Mesothelial cell of epicardium (in vitro differentiated cells): Measurements from ENCODE around the gene NR0B2. TPM values are rescaled to one million over a fixed set of nuclear protein-coding genes. Genes with fewer than 3 reads are reported as not detected.

Experiments
- DNase-seq, 2 experiments: peaks; one replicate each; pipeline ENCODE4 v3.0.0; 2021; ENCODE audit warnings: low spot score in 2 of 2; ENCODE audit not compliant: unreplicated experiment in 2 of 2
- H3K27ac Mint-ChIP-seq: 2 replicates; pipeline ENCODE4 v1.8.0; 2021; ENCODE audit warnings: mixed read lengths
- H3K27me3 Mint-ChIP-seq: 2 replicates; pipeline ENCODE4 v1.8.0; 2021; ENCODE audit warnings: low read depth, mixed read lengths
- H3K36me3 Mint-ChIP-seq: 2 replicates; pipeline ENCODE4 v1.8.0; 2021; ENCODE audit warnings: mixed read lengths
- H3K4me1 Mint-ChIP-seq: 2 replicates; pipeline ENCODE4 v1.8.0; 2021; ENCODE audit warnings: mixed read lengths
- H3K4me3 Mint-ChIP-seq: 2 replicates; pipeline ENCODE4 v1.8.0; 2021; ENCODE audit warnings: mild to moderate bottlenecking, moderate library complexity, mixed read lengths
- H3K9me3 Mint-ChIP-seq: 2 replicates; pipeline ENCODE4 v1.8.0; 2021; ENCODE audit warnings: mixed read lengths
- CTCF ChIP-seq: fragments of 200-600 bp; sonication (generic); IDR thresholded peaks from one replicate; pipeline ENCODE4 v1.5.0; 2021; ENCODE audit warnings: antibody characterized with exemption; ENCODE audit not compliant: unreplicated experiment
- total RNA-seq: library from RNA; stranded (reverse); gene quantifications from 3 replicates; pipeline ENCODE4 v1.2.1, GENCODE V29; 2021

Gene NR0B2
- total RNA-seq, 1 donor from 2014 or later = not detected

GRCh38 chr1:26900001-26900814, 13.6 kb downstream of the NR0B2 start, which contains the start of gene GPATCH3:
TSS of gene GPATCH3 (minus strand) at chr1:26900467. CDS start at chr1:26900442, 25 bp downstream.
- H3K9me3 Mint-ChIP-seq = no peaks in the 10 kb centered on the region
- DNase-seq = peak; percentile 86 to 88
- TF ChIP-seq CTCF = no peak

GRCh38 chr1:26897351-26897750, 16.4 kb downstream of the NR0B2 start:
- H3K4me3 Mint-ChIP-seq = no peak overlapping the region
- no peaks in the 10 kb centered on the region for H3K9me3 Mint-ChIP-seq
- TF ChIP-seq CTCF = no peak
- H3K4me1 Mint-ChIP-seq = peaks cover 21% of the 10 kb centered on the region
- H3K27me3 Mint-ChIP-seq = no peaks in the 10 kb centered on the region
- H3K27ac Mint-ChIP-seq = no peak overlapping the region
- no peak for DNase-seq
- H3K36me3 Mint-ChIP-seq = peaks cover 22% of the 10 kb centered on the region

More at GRCh38 chr1:26900001-26900814, 13.6 kb downstream of the NR0B2 start, which contains the start of gene GPATCH3:
- H3K4me3 Mint-ChIP-seq = peak within 1 kb of the TSS; percentile 98
- H3K27me3 Mint-ChIP-seq = no peaks in the 10 kb centered on the region
- H3K27ac Mint-ChIP-seq = peak within 1 kb of the TSS; percentile 99
- peaks cover 21% of the 10 kb centered on the region for H3K4me1 Mint-ChIP-seq
- H3K36me3 Mint-ChIP-seq = peaks cover 8% of the 10 kb centered on the region

- Mint-ChIP-seq H3K27me3 (no peaks in the 10 kb centered on the region), H3K4me1 (peaks cover 15% of the 10 kb centered on the region), H3K36me3 (peaks cover 22% of the 10 kb centered on the region), H3K27ac (no peak overlapping the region), H3K9me3 (no peaks in the 10 kb centered on the region), H3K4me3 (no peak overlapping the region)
- TF ChIP-seq CTCF = no peak
- no peak for DNase-seq
Measured at GRCh38 chr1:26894263-26894662, 19.5 kb downstream of the NR0B2 start.

- H3K4me1 Mint-ChIP-seq = peaks cover 24% of the 10 kb centered on the region
- H3K27ac Mint-ChIP-seq = peak overlapping the region; percentile 97
- H3K27me3 Mint-ChIP-seq = no peaks in the 10 kb centered on the region
- no peak for DNase-seq
- no peaks in the 10 kb centered on the region for H3K9me3 Mint-ChIP-seq
- peaks cover 27% of the 10 kb centered on the region for H3K36me3 Mint-ChIP-seq
- no peak for TF ChIP-seq CTCF
- H3K4me3 Mint-ChIP-seq = peak overlapping the region; percentile 86
Measured at GRCh38 chr1:26890467-26890796, 23.3 kb downstream of the NR0B2 start.

- peak; percentile 43 to 79 for DNase-seq
- Mint-ChIP-seq H3K4me3 (peak within 1 kb of the TSS; percentile 86), H3K27me3 (no peaks in the 10 kb centered on the region), H3K36me3 (peaks cover 31% of the 10 kb centered on the region), H3K27ac (peak within 1 kb of the TSS; percentile 97), H3K4me1 (peaks cover 24% of the 10 kb centered on the region), H3K9me3 (no peaks in the 10 kb centered on the region)
- TF ChIP-seq CTCF = no peak
Measured at GRCh38 chr1:26889551-26890466, 24.0 kb downstream of the NR0B2 start, which contains the start of gene GPN2. TSS of gene GPN2 (minus strand) at chr1:26890283. CDS start at chr1:26890096, 187 bp downstream.
